Astrocyte of the spinal cord (primary cell): ENCODE measurements around the gene RFX6.

ENCODE experiments used
- DNase-seq: peaks from one replicate; pipeline ENCODE4 v3.0.0; 2011; ENCODE audit warnings: low read depth, low spot score
- H3K4me3 ChIP-seq: 2 replicates; pipeline ENCODE4 v1.5.1; 2011; ENCODE audit warnings: low read depth, mild to moderate bottlenecking, low read length, moderate library complexity
- CTCF ChIP-seq: IDR thresholded peaks from 2 replicates; pipeline ENCODE4 v1.5.1; 2012; ENCODE audit warnings: low read depth, mild to moderate bottlenecking, low read length, inconsistent platforms
- in situ Hi-C: cut with HindIII; loops from 2 replicates; pipeline ENCODE4 v1.10.0; 2017; ENCODE audit warnings: low sequenced_read_pairs

RFX6 gene

GRCh38 chr6:116842459-116842858 is 34.6 kb upstream of the RFX6 start:
- TF ChIP-seq CTCF: no peak
- in situ Hi-C loops: no loop called here
- no peak overlapping the region for H3K4me3 ChIP-seq
- no peak for DNase-seq

- no peak overlapping the region for H3K4me3 ChIP-seq
- peak; percentile 56 for DNase-seq
- TF ChIP-seq CTCF: peak; percentile 21
- in situ Hi-C loops: no loop called here
These were observed 29.8 kb upstream of the RFX6 start for GRCh38 chr6:116847227-116847626.

GRCh38 chr6:116858060-116858459 is 19.0 kb upstream of the RFX6 start:
- in situ Hi-C loops: no loop called here
- DNase-seq: no peak
- no peak overlapping the region for H3K4me3 ChIP-seq
- no peak for TF ChIP-seq CTCF

GRCh38 chr6:116859264-116859663 is 17.8 kb upstream of the RFX6 start:
- DNase-seq: no peak
- in situ Hi-C loops: no loop called here
- TF ChIP-seq CTCF: no peak
- H3K4me3 ChIP-seq: no peak overlapping the region

- TF ChIP-seq CTCF: no peak
- no peak for DNase-seq
- no peak overlapping the region for H3K4me3 ChIP-seq
- in situ Hi-C loops: no loop called here
These were observed 10.7 kb upstream of the RFX6 start for GRCh38 chr6:116866281-116866871.

- DNase-seq: no peak
- H3K4me3 ChIP-seq: no peak overlapping the region
- in situ Hi-C loops: no loop called here
- TF ChIP-seq CTCF: no peak
These were observed 4.3 kb upstream of the RFX6 start for GRCh38 chr6:116872771-116873170.

GRCh38 chr6:116876107-116876506 is 935 bp upstream of the RFX6 start:
- DNase-seq: no peak
- H3K4me3 ChIP-seq: no peak overlapping the region
- no peak for TF ChIP-seq CTCF
- in situ Hi-C loops: no loop called here
